Measurements from ENCODE around the gene RIMS4.

The RIMS4 gene

DNA sequence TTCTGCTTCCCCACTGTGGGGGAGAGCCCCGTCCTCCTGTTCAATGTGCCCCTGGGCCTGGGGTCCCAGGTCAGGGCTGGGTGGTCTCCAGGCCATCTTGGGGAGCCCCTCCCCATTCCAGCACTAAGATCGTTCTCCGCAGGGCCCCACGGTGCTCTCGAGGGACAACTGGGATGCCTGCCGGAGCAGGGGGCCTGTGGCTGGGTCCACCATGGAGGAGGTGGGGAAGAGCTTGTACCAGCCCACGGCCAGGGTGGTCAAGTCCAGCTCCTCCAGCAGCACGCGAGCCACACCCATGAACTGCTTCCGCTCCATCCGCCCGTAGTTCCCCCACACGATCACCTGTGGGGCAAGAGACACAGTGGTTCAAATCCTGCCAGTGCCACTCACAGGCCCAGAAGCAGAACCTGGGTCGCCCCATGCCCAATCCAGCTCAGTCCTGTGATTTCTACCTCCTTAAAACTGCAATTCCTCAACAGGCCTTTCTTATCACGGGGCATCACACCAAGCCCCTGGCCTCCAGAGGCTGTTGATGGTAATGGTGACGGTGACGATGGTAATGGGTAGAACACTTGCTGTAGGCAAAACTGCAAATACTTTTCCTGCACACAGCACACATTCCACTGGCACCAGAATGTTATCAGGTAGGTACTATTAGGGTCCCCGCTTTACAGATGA, 54.2 kb downstream of the RIMS4 start:
- DNase-seq = no peak
- TF ChIP-seq POLR2A (IDR thresholded peaks at IDR 0.05; ENCODE audit: low read length) (no peak), GATA1 (IDR thresholded peaks at IDR 0.05; ENCODE audit: low read depth, low read length) (no peak)

DNA sequence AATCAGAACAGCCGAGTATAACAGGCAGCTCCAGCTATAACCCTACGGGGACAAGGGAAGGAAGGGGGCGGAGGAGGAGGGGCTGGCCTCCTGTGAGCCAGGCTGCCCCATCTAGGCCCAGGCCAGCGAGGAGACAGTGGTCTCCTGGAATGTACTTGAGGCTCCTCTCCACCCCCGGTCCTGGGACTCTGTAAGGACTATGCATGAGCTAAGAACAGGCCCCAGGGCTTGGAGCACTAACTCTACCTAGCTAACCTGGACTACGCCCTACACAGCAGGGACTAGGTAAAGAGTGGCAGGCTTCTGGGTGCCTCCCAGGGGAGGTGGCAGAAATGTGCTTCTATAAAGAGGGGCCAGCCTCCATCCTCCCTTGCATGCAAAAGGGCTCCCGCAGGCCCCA, 55.8 kb downstream of the RIMS4 start:
- DNase-seq = no peak
- TF ChIP-seq GATA1 (IDR thresholded peaks at IDR 0.05; ENCODE audit: low read depth, low read length) (no peak), POLR2A (IDR thresholded peaks at IDR 0.05; ENCODE audit: low read length) (no peak)

DNA sequence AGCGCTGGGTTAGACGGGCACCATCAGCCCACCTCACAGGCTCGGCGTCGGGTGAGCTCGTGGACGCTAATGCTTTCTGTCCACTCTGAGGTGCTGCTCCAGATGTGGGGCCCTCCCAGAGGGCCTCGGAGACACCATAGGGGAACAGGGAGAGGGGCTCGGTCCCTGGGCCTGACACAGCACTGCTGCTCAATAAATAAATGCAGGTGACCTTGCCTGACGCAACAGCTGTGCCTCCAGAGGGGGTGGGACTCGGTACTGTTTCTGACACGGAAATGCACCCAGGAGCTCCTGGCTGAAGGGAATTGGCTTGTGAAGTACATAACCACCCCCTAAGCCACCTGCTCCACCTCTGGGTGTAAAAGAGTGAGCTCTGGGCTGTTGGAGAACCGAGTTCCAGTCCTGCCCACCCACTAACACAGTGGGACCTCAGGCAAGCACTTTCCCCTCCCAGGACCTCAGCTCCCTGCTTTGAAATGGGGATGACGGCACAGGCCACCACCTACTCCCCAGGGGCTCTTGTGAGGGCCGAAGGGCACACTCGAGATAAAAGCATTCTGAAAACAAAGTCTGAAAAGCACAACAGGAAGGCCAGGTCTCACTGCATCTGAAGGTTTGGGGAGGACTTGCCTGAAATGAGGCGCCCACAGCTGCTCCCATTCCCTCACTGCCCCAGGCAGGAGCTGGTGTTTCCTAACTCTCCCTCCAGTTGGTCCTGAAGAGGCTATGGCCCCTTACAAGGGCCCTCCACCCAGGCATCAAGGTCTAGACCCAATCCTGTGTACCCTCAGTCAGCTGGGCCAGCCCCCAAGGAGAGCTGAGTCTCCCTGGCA, 58.0 kb downstream of the RIMS4 start:
- TF ChIP-seq GATA1 (IDR thresholded peaks at IDR 0.05; ENCODE audit: low read depth, low read length) (no peak), POLR2A (IDR thresholded peaks at IDR 0.05; ENCODE audit: low read length) (no peak)
- no peak for DNase-seq

DNA sequence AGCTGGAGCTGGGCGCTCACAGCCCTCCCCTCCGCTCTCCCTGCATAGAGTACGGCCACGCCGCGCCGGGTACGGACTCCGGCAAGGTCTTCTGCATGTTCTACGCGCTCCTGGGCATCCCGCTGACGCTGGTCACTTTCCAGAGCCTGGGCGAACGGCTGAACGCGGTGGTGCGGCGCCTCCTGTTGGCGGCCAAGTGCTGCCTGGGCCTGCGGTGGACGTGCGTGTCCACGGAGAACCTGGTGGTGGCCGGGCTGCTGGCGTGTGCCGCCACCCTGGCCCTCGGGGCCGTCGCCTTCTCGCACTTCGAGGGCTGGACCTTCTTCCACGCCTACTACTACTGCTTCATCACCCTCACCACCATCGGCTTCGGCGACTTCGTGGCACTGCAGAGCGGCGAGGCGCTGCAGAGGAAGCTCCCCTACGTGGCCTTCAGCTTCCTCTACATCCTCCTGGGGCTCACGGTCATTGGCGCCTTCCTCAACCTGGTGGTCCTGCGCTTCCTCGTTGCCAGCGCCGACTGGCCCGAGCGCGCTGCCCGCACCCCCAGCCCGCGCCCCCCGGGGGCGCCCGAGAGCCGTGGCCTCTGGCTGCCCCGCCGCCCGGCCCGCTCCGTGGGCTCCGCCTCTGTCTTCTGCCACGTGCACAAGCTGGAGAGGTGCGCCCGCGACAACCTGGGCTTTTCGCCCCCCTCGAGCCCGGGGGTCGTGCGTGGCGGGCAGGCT, 60.1 kb downstream of the RIMS4 start:
- DNase-seq = peak; percentile 6 to 7
- TF ChIP-seq GATA1 (IDR thresholded peaks at IDR 0.05; ENCODE audit: low read depth, low read length) (no peak), POLR2A (IDR thresholded peaks at IDR 0.05; ENCODE audit: low read length) (no peak)

DNA sequence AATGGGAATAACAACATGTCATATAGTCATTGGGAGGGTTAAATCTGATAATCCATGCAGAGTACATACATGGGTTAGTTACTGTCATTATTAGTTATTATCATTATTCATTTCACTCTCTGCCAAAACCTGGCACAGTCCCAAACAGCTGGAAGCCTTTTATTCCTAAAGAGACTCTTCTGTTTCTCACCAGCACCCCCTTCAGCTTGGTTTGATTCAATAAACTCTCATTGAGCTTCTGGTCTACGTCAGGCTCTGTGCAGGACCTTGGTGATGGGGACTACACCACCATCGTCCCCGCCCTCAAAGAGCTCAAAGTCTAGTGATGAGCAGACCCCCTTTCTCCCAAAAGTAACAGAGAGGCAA, 62.4 kb downstream of the RIMS4 start:
- peak in 1 of 2 experiments; percentile 14 for DNase-seq
- TF ChIP-seq GATA1 (IDR thresholded peaks at IDR 0.05; ENCODE audit: low read depth, low read length) = no peak
- TF ChIP-seq POLR2A (IDR thresholded peaks at IDR 0.05; ENCODE audit: low read length) = no peak

DNA sequence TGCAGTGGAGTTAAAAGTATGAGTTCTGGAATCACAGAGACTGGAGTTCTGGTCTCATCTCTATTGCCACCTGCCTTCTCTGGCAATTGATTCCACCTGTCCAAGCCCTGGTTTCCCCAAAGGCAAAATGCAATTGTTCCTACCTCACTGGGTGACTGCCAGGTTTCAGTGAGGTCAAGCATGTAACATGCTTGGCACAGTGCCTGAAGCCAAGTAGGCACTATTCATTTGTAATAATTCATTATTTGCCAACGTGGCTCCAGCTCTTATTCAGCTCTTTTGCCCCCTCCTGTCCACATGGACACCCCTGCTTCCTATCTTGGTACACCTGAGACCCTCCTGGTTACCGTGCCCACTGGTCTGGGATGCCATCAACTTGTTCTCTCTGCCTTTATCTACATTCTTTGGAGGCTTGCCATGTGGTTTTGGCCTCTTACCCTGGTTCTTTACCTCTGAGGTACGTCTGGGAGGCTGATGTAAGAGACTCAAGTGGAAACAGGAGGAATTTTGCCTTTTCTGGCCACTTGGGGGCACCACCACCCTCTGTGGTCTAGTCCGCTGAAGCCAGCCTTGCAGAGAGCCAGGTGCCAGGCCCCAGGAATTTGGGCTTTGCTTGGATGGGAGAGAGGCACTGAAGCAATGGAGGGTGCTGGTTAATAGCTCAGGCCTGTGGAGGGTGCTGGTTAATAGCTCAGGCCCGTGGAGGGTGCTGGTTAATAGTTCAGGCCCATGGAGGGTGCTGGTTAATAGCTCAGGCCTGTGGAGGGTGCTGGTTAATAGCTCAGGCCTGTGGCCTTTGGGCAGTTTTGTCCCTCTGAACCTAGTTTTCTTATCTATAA, 63.0 kb downstream of the RIMS4 start:
- DNase-seq = peak; percentile 54 to 74
- no peak for TF ChIP-seq GATA1 (IDR thresholded peaks at IDR 0.05; ENCODE audit: low read depth, low read length)
- no peak for TF ChIP-seq POLR2A (IDR thresholded peaks at IDR 0.05; ENCODE audit: low read length)

DNA sequence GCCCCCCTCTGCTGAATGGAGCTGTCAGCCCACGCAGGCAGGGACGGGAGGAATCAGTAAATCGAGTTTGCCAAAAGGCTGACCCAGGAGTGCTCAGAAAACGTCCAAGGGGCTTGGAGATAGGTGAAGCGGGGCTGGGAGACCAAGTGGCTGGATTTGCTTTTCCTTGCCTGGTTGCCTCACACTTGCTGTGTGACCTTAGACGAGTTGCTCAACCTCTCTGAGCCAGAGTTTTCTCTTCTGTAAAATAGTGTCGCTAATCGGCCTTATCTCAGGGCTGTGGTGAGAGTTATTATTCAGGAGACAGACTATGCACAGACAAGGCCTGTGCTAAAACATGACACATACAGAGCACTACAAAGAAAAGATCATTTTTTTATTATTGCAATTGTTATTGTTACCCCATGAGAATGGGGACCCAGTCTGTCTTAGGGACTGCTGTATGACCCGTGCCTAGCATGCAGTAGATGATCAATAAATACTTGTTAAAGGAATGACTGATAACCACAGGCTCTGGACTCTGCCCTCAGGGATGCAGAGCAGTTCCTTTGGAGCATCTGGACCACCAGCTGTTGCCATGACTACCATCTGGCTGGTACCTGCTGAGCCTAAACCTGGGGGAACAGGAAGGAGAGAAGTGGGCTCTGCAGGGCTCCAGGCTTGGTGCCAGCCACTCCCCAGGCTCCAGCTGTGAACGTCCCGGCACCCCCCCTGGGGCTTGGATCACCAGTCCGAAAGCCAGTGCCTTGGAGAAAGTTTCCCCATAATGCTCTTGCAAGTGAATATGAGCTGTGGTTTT, 63.8 kb downstream of the RIMS4 start:
- DNase-seq = no peak
- no peak for TF ChIP-seq POLR2A (IDR thresholded peaks at IDR 0.05; ENCODE audit: low read length)
- TF ChIP-seq GATA1 (IDR thresholded peaks at IDR 0.05; ENCODE audit: low read depth, low read length) = no peak

DNA sequence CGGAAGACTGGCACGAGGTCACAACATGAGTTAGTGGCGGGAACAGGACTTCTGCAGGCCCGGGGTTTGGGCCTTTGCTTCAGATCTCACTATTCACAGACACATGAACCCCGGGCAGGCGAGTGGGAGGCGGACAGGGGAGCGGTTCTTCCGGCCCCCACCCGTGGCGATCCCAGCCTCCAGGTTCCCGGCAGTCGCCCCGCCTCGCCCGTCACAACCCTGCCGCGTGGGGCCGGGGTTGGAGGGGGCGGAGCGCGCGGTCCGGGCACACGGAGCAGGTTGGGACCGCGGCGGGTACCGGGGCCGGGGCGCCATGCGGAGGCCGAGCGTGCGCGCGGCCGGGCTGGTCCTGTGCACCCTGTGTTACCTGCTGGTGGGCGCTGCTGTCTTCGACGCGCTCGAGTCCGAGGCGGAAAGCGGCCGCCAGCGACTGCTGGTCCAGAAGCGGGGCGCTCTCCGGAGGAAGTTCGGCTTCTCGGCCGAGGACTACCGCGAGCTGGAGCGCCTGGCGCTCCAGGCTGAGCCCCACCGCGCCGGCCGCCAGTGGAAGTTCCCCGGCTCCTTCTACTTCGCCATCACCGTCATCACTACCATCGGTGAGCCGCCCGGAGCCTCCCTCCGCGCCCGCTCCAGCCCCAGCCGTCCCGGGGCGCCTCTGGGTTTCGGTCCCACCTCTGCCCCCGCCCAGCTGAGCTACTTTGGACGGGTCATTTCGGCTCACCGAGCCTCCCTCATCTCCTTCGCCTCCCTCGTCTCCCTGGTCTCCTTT, 64.6 kb downstream of the RIMS4 start, which contains the start of gene KCNK15:
TSS of gene KCNK15 (plus strand) at position 268 of the 769 bp plus-strand sequence. CDS start at position 314, 46 bp downstream.
- no peak for DNase-seq
- TF ChIP-seq POLR2A (IDR thresholded peaks at IDR 0.05; ENCODE audit: low read length) = no peak
- no peak for TF ChIP-seq GATA1 (IDR thresholded peaks at IDR 0.05; ENCODE audit: low read depth, low read length)

DNA sequence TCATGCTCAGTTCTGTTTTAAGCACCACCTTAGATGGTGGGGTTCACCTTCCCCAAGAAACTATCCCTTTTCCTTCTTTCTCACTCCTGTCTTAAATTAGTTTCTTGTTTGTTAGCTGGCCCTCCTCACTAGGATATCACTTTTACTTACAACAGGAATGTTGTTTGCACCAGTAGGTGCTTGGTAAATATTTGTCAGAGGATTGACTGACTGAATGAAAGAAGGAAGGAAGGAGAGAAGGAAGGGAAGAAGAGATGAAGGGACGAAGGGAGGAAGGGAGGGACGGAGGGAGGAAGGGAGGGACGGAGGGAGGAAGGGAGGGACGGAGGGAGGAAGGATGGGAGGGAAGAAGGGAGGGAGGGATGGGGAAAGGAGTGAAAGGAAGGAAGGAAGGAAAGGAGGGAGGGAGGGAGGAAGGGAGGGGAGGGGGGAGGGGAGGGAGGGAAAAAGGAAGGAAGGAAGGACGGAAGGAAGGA, 65.2 kb downstream of the RIMS4 start:
- TF ChIP-seq POLR2A (IDR thresholded peaks at IDR 0.05; ENCODE audit: low read length) (no peak), GATA1 (IDR thresholded peaks at IDR 0.05; ENCODE audit: low read depth, low read length) (no peak)
- no peak for DNase-seq

DNA sequence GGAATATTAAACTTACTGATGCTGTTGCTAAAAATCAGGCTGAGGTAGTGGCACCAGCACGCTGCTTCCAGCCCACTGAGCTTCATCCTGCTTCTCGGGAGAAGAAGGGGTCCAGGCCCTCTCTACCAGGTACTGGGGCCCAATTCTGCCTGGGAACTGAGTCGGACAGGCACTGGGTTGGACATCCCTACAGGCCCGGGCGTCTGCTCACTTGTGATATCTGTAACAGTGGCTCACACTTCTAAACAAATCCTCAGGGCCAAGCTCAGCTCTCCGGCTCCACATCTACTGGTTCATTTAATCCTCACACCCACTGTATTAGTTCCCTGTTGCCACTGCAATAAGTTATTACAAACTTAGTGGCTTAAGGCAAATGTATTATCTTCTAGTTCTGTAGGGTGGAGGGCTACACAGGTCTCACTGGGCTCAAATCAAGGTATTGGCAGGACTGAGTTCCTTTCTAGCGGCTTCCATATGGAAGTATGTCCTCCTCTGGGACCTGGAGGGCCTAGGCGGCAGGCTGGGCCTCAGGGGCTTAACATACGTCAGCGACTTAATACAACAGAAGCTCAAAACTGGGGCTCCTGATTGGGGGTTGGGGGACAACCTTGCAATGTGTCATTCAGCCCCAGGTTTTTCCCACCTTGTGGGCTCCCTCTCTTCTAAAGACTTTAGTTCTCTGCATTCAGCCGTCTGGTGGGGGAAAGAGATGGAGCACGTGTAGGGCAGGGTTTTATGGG, 66.3 kb downstream of the RIMS4 start:
- DNase-seq = no peak
- no peak for TF ChIP-seq POLR2A (IDR thresholded peaks at IDR 0.05; ENCODE audit: low read length)
- TF ChIP-seq GATA1 (IDR thresholded peaks at IDR 0.05; ENCODE audit: low read depth, low read length) = no peak

DNA sequence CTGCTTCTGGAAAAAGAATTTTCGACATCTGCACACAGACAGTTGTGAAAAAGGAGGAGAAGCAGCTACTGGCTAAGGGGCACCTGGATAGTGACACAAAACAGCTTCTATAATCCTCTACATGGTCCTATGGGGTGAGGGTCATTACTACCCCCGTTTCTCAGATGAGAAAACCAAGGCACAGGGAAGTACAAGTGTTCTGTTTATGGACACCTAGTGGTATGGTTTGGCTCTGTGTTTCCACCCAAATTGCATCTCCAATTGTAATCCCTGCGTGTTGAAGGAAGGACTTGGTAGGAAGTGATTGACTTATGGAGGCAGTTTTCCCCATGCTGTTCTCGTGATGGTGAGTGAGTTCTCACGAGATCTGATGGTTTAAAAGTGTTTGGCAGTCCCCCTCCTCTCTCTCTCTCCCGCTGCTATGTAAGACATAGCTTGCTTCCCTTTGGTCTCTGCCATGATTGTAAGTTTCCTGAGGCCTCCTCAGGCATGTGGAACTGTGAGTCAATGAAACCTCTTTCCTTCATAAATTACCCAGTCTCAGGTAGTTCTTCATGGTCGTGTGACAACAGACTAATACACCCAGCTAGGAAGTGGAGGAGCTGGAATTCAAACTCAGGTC, 67.2 kb downstream of the RIMS4 start:
- no peak for DNase-seq
- TF ChIP-seq GATA1 (IDR thresholded peaks at IDR 0.05; ENCODE audit: low read depth, low read length) = no peak
- no peak for TF ChIP-seq POLR2A (IDR thresholded peaks at IDR 0.05; ENCODE audit: low read length)
